Keratinocyte (primary cell): ENCODE data around the gene MAP7D1.

ENCODE experiments used
- EZH2 ChIP-seq: IDR thresholded peaks from one replicate; pipeline ENCODE4 v1.6.1; 2012; ENCODE audit warnings: inconsistent platforms, mild to moderate bottlenecking, low read length, moderate library complexity
- TF ChIP-seq, protein P1 (sequence below), 3 experiments: IDR thresholded peaks in 1 of 3; conservative IDR thresholded peaks in 1 of 3; optimal IDR thresholded peaks in 1 of 3; 2 replicates in 2 of 3; 3 replicates in 1 of 3; pipeline versions ENCODE3 to v1.5.1; 2011; ENCODE audit warnings: low read length in 3 of 3, mild to moderate bottlenecking in 3 of 3, moderate library complexity in 2 of 3, control low read depth in 1 of 3, inconsistent platforms in 1 of 3; ENCODE audit not compliant: insufficient read depth in 2 of 3; ENCODE audit errors: extremely low read depth in 1 of 3

DNA sequence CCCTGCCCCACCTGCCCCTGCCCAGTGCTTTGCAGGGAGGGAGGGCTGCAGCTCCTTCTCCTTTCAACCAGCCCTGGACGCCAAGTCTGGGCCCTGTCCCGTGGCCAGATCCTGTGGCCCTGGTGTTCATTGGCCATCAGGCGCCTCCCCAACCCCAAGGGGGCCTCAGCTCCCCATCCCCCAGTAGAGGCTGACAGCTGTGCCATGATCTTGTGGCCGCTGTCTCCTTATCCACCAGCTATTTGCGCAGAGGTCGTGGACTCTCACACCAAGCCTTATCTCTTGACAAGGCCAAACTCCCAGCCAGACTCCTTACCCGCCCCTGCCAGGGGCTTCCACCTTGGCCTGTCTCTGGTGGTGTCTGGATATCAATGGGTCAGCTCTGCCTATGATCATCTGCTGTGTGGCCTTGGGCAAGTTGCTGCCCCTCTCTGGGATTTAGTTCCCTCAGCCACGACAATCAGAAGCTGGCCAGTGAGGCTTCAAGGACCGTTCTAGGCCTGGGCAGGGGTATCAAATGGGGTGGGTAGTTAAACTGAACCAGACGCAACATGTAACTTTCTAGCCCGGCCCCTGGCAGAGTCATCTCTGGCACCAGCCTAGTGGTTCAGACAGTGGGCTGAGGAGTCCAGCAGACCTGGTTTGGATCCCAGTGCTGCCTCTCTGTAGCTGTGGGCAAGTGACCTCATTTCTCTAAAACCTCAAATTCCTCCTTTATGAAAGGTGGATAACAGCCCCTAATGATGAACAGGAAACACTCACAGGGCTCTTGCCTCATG lies 27.6 kb upstream of the MAP7D1 start:
- TF ChIP-seq, protein P1, sequence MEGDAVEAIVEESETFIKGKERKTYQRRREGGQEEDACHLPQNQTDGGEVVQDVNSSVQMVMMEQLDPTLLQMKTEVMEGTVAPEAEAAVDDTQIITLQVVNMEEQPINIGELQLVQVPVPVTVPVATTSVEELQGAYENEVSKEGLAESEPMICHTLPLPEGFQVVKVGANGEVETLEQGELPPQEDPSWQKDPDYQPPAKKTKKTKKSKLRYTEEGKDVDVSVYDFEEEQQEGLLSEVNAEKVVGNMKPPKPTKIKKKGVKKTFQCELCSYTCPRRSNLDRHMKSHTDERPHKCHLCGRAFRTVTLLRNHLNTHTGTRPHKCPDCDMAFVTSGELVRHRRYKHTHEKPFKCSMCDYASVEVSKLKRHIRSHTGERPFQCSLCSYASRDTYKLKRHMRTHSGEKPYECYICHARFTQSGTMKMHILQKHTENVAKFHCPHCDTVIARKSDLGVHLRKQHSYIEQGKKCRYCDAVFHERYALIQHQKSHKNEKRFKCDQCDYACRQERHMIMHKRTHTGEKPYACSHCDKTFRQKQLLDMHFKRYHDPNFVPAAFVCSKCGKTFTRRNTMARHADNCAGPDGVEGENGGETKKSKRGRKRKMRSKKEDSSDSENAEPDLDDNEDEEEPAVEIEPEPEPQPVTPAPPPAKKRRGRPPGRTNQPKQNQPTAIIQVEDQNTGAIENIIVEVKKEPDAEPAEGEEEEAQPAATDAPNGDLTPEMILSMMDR (optimal IDR thresholded peaks at IDR 0.05 in 1 of 3, IDR thresholded peaks at IDR 0.05 in 1 of 3, conservative IDR thresholded peaks at IDR 0.05 in 1 of 3; ENCODE audit: extremely low read depth in 1 of 3, insufficient read depth in 2 of 3, low read length in 3 of 3) = no peak
- no peak for TF ChIP-seq EZH2
